ENCODE data around the gene MDFI. TPM values are rescaled to one million over a fixed set of nuclear protein-coding genes. Genes with fewer than 3 reads are reported as not detected.

Gene MDFI
- total and polyA plus RNA-seq, 9 of the 15 experiments (the other 6 are each of a cell fraction or from before 2014, with no cell fraction given): not detected

DNA sequence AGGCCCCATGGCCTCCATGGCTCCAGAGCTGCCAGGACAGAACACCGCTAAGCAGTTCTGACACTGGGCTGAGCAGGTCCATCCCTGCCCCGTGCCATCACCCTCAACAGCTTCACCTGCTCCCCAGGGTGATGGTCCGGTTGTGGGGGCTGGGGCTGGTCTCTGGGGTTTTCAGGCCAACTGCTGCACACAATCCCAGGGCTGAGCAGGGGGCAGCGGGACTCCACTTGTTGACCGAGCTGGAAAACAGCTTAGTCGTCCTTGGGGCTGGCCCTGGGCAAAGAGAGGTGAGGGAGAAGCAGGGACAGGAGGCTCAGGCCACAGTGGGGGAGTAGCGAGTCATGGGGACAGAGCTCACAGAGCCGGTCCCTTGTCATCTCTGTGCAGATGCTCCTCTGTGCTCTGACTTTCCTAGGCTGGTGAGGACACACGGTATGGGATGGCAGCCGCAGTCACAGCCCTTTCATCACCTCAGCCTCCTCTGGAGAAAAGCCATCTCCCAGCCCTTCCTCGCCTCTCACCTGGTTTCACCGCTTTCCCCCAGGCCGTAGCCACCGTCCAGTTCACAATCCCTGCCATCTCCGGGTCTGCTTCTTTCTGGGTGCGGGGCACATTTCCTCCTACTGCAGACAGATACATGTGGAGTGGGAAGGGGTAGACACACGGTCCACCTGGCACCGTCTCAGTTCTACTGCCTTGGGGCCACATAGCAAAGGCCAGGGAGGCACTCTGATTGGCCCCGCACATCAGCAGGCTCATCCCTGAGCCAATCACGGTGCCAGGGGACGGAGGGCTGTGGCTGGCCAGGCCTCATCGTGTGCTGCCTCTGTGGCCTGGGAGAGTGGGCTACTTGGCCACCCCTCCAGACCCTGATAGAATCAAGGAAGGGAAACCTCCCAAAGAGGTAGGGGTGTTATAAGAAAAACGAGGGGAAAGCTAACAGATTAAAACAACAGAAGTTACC is 19.1 kb downstream of the MDFI start:
- in situ Hi-C loops (cut with MboI): no loop called here
- Histone ChIP-seq H3K9me1 (ENCODE audit: control insufficient read depth, insufficient read depth, low read length) (no peaks in the 10 kb centered on the region), H3K4me3 (no peak overlapping the region), H3K27ac (ENCODE audit: extremely low read depth, low read depth, low read length) (no peak overlapping the region), H4K20me1 (replicated peaks; ENCODE audit: control insufficient read depth, insufficient read depth, low read length) (peaks cover 10% of the 10 kb centered on the region; the same call in 1 of the 2 replicates), H3K9ac (ENCODE audit: insufficient read depth in 1 of 2, low read depth in 2 of 2, low read length in 2 of 2) (no peak overlapping the region), H3K36me3 (ENCODE audit: control insufficient read depth, insufficient read depth, low read length) (no peaks in the 10 kb centered on the region), H3K79me2 (ENCODE audit: control insufficient read depth, insufficient read depth, low read length) (no peaks in the 10 kb centered on the region), H2AFZ (ENCODE audit: low read depth, low read length) (no peak overlapping the region), H3K27me3 (ENCODE audit: control insufficient read depth in 2 of 2, insufficient read depth in 2 of 2, low read length in 2 of 2) (peaks cover 62 to 73% of the 10 kb centered on the region in 2 experiments), H3K4me2 (ENCODE audit: insufficient read depth, low read length) (no peak overlapping the region), H3K9me3 (replicated peaks; ENCODE audit: control insufficient read depth, insufficient read depth, low read depth, low read length) (no peaks in the 10 kb centered on the region), H3K4me1 (replicated peaks in 1 of 2; ENCODE audit: control insufficient read depth in 2 of 2, insufficient read depth in 2 of 2, low read length in 2 of 2) (peaks cover 0 to 9% of the 10 kb centered on the region in 2 experiments; a peak in 2 of 5 replicates)
- no peak for DNase-seq (ENCODE audit: extremely low read depth in 1 of 4, low spot score in 3 of 4)
- intact Hi-C loops (cut with micrococcal nuclease): no loop called here
- BruUV-seq (replicated peaks): no TSS peak
- ChIA-PET CTCF (ENCODE audit: low intra/inter-chr PET ratio) (interaction anchor here (1.2 kb wide), 1 partner anchor 289 kb away, joined by 3 read pairs; no protein-coding TSS in a partner anchor), POLR2A (interaction anchor here (0.6 kb wide), 1 partner anchor 10 kb away, joined by 4 read pairs; no protein-coding TSS in a partner anchor)
- ATAC-seq: no peak
- FAIRE-seq: no peak
- TF ChIP-seq POLR2G (IDR thresholded peaks at IDR 0.05; ENCODE audit: low read depth, low read length) (no peak), NFYB (IDR thresholded peaks at IDR 0.05; ENCODE audit: extremely low read depth, insufficient read length) (peak; percentile 36)
- 2% methylated on average over 23 of the region's 23 CpGs for WGBS (ENCODE audit: insufficient coverage, low coverage, missing lambda C conversion rate)

DNA sequence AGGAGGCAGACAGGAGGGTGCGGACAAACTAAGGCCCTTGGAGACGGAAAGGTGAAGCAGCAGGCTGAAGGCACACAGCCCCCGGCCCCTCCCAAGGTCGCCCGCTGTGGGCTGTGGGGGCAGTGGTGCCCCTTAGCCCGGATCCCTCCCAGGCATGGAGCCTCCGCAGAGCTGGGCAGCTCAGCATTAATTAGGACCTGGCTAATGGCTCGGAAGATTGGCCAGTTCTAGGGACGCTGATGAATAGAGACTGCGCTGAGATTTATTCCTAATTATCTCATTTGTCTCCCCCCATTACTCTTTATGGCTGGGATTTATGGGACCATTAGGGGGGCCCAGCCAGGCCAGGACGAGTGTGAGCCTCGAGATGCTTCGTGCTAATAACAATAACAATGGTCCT is 20.4 kb downstream of the MDFI start:
- 9% methylated on average over 13 of the region's 13 CpGs for WGBS (ENCODE audit: insufficient coverage, low coverage, missing lambda C conversion rate)
- in situ Hi-C loops (cut with MboI): no loop called here
- H3K4me2 ChIP-seq (ENCODE audit: insufficient read depth, low read length): no peak overlapping the region
- no peak for DNase-seq (ENCODE audit: extremely low read depth in 1 of 4, low spot score in 3 of 4)
- H3K27ac ChIP-seq (ENCODE audit: extremely low read depth, low read depth, low read length): no peak overlapping the region
- no peak overlapping the region for H3K4me3 ChIP-seq
- no peak for ATAC-seq
- ChIA-PET CTCF (ENCODE audit: low intra/inter-chr PET ratio) (interaction anchor here (1.2 kb wide), 1 partner anchor 290 kb away, joined by 3 read pairs; no protein-coding TSS in a partner anchor), POLR2A (interaction anchor here (0.6 to 1.4 kb wide), 4 partner anchors 12 to 26 kb away, joined by 3 to 6 read pairs (median 4); no protein-coding TSS in a partner anchor)
- no peaks in the 10 kb centered on the region for H3K36me3 ChIP-seq (ENCODE audit: control insufficient read depth, insufficient read depth, low read length)
- FAIRE-seq: no peak
- intact Hi-C loops (cut with micrococcal nuclease): no loop called here
- H2AFZ ChIP-seq (ENCODE audit: low read depth, low read length): no peak overlapping the region
- no TSS peak for BruUV-seq (replicated peaks)
- H3K27me3 ChIP-seq (ENCODE audit: control insufficient read depth in 2 of 2, insufficient read depth in 2 of 2, low read length in 2 of 2): peaks cover 53 to 69% of the 10 kb centered on the region in 2 experiments
- H3K79me2 ChIP-seq (ENCODE audit: control insufficient read depth, insufficient read depth, low read length): no peaks in the 10 kb centered on the region
- no peaks in the 10 kb centered on the region for H3K9me3 ChIP-seq (replicated peaks; ENCODE audit: control insufficient read depth, insufficient read depth, low read depth, low read length)
- H3K4me1 ChIP-seq (replicated peaks in 1 of 2; ENCODE audit: control insufficient read depth in 2 of 2, insufficient read depth in 2 of 2, low read length in 2 of 2): peaks cover 0 to 3% of the 10 kb centered on the region in 2 experiments; a peak in 2 of 5 replicates
- no peaks in the 10 kb centered on the region for H3K9me1 ChIP-seq (ENCODE audit: control insufficient read depth, insufficient read depth, low read length)
- H3K9ac ChIP-seq (ENCODE audit: insufficient read depth in 1 of 2, low read depth in 2 of 2, low read length in 2 of 2): no peak overlapping the region
- H4K20me1 ChIP-seq (replicated peaks; ENCODE audit: control insufficient read depth, insufficient read depth, low read length): peaks cover 10% of the 10 kb centered on the region; the same call in 1 of the 2 replicates
- TF ChIP-seq NFXL1 (CRISPR knock-in tag; IDR thresholded peaks at IDR 0.05) (no peak), SMARCB1 (IDR thresholded peaks at IDR 0.05; ENCODE audit: insufficient read length, low read depth) (no peak)
